ENCODE measurements around the gene ARID4B.
"Not testable (repeated sequence)": the region's sequence is repeated elsewhere in the genome, so short reads cannot be mapped to it uniquely, and the experiment has no call there.

Gene ARID4B, protein sequence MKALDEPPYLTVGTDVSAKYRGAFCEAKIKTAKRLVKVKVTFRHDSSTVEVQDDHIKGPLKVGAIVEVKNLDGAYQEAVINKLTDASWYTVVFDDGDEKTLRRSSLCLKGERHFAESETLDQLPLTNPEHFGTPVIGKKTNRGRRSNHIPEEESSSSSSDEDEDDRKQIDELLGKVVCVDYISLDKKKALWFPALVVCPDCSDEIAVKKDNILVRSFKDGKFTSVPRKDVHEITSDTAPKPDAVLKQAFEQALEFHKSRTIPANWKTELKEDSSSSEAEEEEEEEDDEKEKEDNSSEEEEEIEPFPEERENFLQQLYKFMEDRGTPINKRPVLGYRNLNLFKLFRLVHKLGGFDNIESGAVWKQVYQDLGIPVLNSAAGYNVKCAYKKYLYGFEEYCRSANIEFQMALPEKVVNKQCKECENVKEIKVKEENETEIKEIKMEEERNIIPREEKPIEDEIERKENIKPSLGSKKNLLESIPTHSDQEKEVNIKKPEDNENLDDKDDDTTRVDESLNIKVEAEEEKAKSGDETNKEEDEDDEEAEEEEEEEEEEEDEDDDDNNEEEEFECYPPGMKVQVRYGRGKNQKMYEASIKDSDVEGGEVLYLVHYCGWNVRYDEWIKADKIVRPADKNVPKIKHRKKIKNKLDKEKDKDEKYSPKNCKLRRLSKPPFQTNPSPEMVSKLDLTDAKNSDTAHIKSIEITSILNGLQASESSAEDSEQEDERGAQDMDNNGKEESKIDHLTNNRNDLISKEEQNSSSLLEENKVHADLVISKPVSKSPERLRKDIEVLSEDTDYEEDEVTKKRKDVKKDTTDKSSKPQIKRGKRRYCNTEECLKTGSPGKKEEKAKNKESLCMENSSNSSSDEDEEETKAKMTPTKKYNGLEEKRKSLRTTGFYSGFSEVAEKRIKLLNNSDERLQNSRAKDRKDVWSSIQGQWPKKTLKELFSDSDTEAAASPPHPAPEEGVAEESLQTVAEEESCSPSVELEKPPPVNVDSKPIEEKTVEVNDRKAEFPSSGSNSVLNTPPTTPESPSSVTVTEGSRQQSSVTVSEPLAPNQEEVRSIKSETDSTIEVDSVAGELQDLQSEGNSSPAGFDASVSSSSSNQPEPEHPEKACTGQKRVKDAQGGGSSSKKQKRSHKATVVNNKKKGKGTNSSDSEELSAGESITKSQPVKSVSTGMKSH (N-terminal part only)

DNA sequence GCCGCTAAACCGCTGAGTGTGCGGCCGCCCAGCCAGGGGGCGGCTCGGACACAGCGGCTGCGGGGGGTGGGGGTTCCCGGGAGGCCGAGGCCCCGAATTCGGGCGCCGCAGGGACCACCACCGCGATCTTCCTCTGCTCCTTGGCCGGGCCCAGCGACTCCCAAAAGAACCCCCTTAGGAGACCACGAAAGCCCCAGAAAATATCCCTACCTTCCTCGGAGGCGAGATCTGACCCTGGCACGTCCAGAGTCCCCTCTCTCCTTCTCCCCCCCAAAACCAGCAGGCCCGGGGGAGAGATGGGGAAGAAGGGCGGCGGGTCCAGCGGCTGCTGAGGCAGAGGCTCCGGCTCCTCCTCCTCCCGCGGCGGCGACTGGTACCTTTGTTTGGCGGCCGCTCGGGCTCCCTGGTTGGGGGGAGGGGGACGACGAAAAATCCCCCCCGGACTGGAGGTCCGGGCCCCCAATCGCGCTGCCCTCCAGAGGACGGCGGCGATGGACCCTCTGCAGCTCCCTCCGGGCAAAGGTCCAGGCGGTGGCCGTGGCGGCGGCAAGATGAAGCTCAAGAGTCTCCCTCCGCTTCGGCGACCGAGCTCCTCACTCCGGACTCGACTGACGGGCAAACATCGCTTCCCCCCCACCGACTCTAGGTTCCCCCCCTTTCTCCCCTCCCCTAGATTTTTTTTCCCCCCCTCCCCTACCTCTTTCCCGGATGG, at the start of gene ARID4B:
Gene ARID4B, minus strand, starts transcription at position 621 of the 712 bp plus-strand sequence. CDS start 1,260 bp downstream, outside the sequence.
- peak in 1 of 2 donors; percentile 75 for DNase-seq
- peak; percentile 13 for ATAC-seq

DNA sequence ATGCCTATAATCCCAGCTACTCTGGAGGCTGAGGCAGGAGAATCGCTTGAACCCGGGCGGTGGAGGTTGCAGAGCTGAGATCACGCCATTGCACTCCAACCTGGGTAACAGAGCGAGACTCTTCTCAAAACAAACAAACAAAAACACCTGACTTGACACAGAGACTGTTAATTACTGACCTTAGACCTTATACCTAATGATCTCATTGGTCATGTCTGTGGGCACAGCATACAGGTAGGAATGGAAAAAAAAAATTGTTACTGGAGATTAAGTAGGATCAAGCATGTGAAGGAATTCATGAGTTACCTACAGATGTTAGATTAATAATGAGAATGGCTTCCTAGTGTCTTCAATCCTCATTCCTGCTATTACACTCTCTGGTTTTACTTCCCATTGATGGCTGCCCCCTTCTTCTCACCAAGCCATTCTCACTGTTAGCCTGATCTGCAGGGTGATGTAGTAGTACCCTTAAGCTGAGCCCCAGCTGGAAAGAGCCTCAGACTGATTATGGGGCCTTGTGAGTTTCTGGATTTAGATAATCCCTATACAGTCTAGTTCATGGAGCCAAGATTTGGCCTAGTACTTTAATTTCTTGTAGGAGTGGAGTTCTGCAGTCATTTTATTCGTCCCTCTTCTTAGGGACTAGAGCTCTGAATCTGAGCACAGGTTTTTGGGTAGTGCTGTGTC, 48.1 kb upstream of the ARID4B start:
- no peak for ATAC-seq
- no peak for DNase-seq
- Mint-ChIP-seq H3K9me3 (no peaks in the 10 kb centered on the region), H3K27me3 (no peaks in the 10 kb centered on the region), H3K4me3 (no peak overlapping the region), H3K4me1 (peaks cover 6% of the 10 kb centered on the region), H3K27ac (peak overlapping the region in 1 of 2 donors; percentile 92)

More for the DNA sequence above, at the start of gene ARID4B:
- Mint-ChIP-seq H3K27ac (peak within 1 kb of the TSS; percentile 95 to 100), H3K27me3 (no peaks in the 10 kb centered on the region), H3K4me3 (peak within 1 kb of the TSS; percentile 98 to 99), H3K4me1 (peaks cover 15% of the 10 kb centered on the region), H3K9me3 (no peaks in the 10 kb centered on the region)

DNA sequence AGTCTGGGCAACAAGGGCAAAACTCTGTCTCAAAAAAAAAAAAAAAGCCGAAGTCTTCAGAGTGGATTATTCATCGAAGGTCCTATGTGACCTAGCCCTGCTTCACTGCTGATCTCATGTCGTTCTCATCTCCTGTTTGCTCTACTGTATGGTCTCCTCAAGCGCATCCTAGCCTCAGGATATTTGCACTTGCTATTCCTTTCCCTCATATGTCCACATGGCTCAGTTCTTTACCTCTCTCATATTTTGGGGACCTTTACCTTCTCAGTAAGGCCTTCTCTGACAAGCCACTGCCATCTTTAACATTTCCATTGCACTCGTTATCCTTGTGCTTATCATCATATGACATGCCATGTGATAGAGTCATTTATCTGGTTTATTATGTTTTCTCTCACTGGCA, 41.8 kb upstream of the ARID4B start:
- Mint-ChIP-seq H3K27me3 (no peaks in the 10 kb centered on the region), H3K4me3 (no peak overlapping the region), H3K4me1 (peaks cover 33% of the 10 kb centered on the region), H3K9me3 (no peaks in the 10 kb centered on the region), H3K27ac (no peak overlapping the region)
- DNase-seq, result no peak
- no peak for ATAC-seq

DNA sequence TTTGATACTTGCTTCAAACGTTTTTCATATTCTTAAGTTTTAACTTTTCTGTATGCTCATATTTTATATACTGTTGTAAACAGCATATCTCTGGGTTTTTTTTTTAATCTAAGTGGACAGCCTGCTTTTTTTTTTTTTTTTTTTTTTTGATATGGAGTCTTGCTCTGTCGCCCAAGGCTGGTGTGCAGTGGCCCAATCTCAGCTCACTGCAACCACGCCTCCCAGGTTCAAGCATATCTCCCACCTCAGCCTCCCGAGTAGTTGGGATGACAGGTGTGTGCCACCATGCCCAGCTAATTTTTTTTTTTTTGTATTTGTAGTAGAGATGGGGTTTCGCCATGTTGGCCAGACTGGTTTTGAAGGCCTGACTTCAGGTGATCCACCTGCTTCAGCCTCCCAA, 40.4 kb upstream of the ARID4B start:
- peaks cover 27% of the 10 kb centered on the region for H3K4me1 Mint-ChIP-seq
- DNase-seq (no peak), ATAC-seq (no peak)
- H3K9me3 Mint-ChIP-seq, result no peaks in the 10 kb centered on the region
- H3K4me3 Mint-ChIP-seq, result peak overlapping the region; percentile 98 to 99
- H3K27me3 Mint-ChIP-seq, result no peaks in the 10 kb centered on the region
- H3K27ac Mint-ChIP-seq, result no peak overlapping the region

DNA sequence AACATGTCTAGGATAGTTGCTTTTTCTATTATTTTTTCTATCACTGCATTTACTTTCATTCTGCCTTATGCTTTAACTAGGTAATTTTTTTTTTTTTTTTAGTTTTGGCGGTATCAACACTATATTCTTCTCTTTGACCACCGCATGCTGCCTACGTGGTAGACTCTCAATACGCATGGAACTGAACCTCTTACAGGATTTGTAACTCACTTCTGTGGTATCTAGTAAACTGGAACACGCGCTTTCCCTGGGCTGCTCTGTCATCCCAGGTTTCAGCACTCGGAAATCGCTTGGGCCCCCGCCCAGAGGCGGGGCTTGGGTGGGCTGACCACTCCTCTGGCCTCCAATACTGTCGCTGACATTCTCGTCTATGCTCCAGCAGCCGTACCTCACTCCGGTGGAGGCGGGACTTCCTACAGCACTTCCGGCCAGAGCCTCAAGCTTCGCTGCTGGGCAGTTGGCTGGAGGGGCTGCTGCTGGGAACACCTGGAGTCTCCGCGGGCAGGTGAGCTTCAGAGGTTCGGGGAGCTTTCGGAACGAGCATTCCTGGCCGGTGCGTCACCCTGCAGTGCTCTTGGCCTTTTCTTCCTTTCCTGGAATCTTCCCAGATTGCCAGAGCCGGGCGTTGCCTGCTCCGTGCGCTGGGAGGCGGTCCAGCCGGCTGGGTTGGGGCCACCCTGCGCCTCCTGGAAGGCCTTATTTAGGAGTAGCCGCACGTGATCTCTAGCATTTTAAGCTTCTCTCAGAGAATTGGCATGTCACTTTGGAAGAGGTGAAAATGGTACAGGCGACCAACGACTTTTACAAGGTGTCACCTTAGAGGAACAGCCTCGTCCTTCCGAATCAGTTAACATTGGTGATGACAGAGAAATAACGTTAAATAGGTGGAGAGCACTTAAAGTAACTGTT, 39.3 kb upstream of the ARID4B start, which contains the start of gene TBCE:
Gene TBCE, plus strand, starts transcription at position 428 of the 909 bp plus-strand sequence. CDS start 12,623 bp downstream, outside the sequence.
- Mint-ChIP-seq H3K4me3 (peak within 1 kb of the TSS; percentile 98 to 99), H3K27ac (peak within 1 kb of the TSS; percentile 86 to 97), H3K27me3 (no peaks in the 10 kb centered on the region), H3K9me3 (no peaks in the 10 kb centered on the region), H3K4me1 (peaks cover 27% of the 10 kb centered on the region)
- DNase-seq (peak; percentile 72 to 86), ATAC-seq (peak; percentile 99)

DNA sequence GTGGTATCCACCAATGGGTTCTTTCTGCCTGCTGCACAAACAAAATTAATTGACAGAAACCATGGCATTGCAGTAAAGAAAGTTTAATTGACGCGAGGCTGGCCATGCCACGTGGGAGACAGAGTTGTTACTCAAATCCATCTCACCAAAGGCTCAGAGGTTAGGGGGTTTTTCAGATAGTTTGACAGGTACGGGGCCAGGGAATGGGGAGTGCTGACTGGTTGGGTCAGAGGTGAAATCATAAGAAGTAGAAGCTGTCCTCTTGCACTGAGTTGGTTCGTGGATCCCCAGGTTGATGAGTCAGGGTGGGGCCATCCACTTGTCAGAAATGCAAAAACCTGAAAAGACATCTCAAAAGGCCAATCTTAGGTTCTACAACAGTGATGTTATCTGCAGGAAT, 38.3 kb upstream of the ARID4B start:
- ATAC-seq (peak; percentile 80), DNase-seq (peak; percentile 15 to 65)
- H3K4me1 Mint-ChIP-seq, result peaks cover 27% of the 10 kb centered on the region
- H3K27ac Mint-ChIP-seq, result peak overlapping the region in 1 of 2 donors; percentile 86
- no peaks in the 10 kb centered on the region for H3K9me3 Mint-ChIP-seq
- H3K4me3 Mint-ChIP-seq, result peak overlapping the region; percentile 98 to 99
- H3K27me3 Mint-ChIP-seq, result no peaks in the 10 kb centered on the region

DNA sequence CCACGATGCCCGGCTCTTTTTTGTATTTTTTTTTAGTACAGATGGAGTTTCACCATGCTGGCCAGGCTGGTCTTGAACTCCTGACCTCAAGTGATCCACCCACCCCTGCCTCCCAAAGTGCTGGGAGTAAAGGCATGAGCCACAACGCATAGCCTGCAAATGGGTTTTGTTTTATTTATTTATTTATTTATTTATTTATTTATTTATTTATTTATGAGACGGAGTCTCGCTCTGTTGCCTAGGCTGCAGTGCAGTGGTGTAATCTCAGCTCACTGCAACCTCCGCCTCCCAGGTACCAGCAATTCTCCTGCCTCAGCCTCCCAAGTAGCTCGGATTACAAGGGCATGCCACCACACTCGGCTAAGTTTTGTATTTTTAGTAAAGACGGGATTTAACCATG, 36.2 kb upstream of the ARID4B start:
- H3K4me1 Mint-ChIP-seq, result peaks cover 27% of the 10 kb centered on the region
- ATAC-seq, H3K27me3 Mint-ChIP-seq, H3K9me3 Mint-ChIP-seq, H3K4me3 Mint-ChIP-seq, H3K27ac Mint-ChIP-seq, DNase-seq: not testable (repeated sequence)

DNA sequence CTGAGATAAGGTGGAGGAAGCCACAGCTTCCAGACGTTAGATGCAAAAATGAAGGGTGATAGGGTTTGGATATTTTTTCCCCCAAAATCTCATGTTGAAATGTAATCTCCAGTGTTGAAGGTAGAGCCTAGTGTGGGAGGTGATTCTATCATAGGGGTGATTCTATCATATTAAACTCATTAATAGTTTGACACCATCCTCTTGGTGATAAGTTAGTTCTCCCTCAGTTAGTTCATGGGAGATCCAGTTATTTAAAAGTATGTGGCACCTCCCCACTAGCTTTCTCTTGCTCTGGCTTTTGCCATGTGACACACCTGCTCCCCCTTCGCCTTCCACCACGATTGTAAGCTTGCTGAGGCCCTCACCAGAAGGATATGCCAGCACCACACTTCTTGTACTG, 30.9 kb upstream of the ARID4B start:
- H3K27me3 Mint-ChIP-seq, result peaks cover 10% of the 10 kb centered on the region
- no peak overlapping the region for H3K4me3 Mint-ChIP-seq
- no peaks in the 10 kb centered on the region for H3K4me1 Mint-ChIP-seq
- H3K9me3 Mint-ChIP-seq, result no peaks in the 10 kb centered on the region
- no peak for DNase-seq
- no peak for ATAC-seq
- no peak overlapping the region for H3K27ac Mint-ChIP-seq

DNA sequence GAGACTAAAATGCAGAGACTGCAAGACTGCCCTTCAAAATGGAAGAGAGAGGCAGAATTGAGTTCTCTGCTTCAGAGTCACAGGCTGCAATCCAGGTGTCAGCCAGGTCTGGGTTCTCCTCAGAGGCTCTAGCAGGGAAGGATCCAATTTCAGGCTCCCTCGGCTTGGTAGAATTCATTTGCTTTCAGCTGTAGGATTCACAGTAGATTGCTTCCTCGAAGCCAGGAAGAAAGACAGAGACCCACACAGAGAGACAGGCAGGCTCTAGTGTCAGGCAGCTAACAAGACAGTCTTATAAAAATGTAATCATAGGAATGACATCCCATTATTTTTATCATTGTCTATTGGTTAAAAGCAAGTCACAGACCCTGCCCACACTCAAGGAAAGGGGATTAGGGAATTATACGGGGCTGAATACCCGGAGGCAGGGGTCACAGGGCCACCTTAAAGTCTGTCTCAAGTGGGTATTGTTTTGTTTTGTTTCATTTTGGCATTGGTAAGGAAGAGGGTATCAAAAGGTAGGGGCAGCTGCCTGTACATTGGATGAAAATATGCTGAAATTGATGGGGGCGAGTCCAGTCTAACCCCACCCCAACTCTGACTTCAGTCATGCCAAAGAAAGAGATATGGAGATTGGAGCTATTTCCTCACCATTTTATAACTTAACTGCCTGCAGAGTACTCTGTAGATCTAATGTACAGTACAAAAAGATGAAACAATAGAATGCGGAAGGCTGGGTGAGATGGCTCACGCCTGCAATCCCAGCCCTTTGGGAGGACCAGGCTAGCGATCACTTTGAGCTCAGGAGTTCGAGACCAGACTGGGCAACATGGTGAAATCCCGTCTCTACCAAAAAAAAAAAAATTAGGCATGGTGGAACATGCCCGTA, 29.8 kb upstream of the ARID4B start:
- no peak overlapping the region for H3K4me3 Mint-ChIP-seq
- no peaks in the 10 kb centered on the region for H3K9me3 Mint-ChIP-seq
- no peak overlapping the region for H3K27ac Mint-ChIP-seq
- ATAC-seq, result no peak
- H3K4me1 Mint-ChIP-seq, result no peaks in the 10 kb centered on the region
- peaks cover 10% of the 10 kb centered on the region for H3K27me3 Mint-ChIP-seq
- DNase-seq, result no peak

DNA sequence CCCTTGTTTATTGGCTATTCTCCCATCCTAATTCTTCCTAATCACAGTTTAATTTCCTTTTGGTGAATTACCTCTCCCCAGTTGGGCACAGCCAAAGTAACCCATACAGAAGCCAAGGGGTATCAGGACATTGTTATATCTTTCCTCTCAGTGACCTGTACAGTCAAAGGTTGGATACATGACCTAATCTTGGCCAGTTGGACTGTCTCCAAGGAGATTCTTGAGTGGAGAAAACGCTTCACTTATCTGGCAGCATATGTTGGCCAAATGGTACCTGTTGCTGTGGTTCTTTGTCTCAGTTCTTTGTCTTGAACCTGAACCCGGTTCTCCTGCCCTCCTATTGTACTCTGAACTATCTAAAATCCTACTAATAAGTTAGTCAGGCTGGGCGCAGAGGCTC, 23.9 kb upstream of the ARID4B start:
- DNase-seq (no peak), ATAC-seq (no peak)
- Mint-ChIP-seq H3K27me3 (peaks cover 2% of the 10 kb centered on the region), H3K27ac (no peak overlapping the region), H3K4me1 (no peaks in the 10 kb centered on the region), H3K4me3 (no peak overlapping the region), H3K9me3 (no peaks in the 10 kb centered on the region)

DNA sequence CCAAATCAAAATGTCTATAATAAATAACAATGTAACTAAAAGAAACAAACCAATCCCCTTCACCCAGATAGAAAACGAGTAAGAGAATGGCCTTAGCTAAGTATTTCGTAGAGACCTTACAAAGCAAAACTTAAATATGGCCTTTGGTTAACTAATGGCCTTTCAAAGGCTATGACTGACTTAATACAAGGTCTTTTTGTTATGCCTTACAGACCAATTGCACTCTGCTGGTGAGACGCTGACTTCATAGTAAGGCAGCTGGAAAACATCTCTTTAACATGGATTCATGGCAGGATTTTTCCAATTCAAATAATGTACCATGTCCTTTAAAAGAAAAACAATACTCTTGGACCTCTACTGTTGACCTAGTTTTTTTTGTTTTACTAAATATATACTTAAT, 23.5 kb upstream of the ARID4B start:
- DNase-seq, result no peak
- H3K4me1 Mint-ChIP-seq, result no peaks in the 10 kb centered on the region
- H3K4me3 Mint-ChIP-seq, result no peak overlapping the region
- no peaks in the 10 kb centered on the region for H3K27me3 Mint-ChIP-seq
- H3K9me3 Mint-ChIP-seq, result no peaks in the 10 kb centered on the region
- no peak overlapping the region for H3K27ac Mint-ChIP-seq
- no peak for ATAC-seq

DNA sequence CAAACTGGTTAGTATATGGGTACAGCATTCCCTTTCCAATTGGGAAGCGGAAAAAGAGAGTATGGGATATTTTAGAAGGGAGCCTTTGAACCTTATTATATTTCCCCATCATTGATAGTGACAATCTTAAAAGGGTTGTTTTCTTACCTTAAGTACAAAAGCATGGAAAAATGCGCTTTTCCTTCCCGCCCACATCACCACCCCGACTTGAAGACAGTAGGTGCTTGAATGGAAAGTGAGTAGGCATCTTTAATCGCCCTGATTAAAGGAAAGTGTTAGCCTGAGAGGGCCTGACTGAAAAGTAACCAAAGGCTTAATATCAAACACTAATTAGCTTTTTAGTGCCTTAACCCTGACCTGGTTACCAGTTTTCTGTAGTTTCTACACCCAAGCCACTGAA, 15.7 kb upstream of the ARID4B start:
- no peaks in the 10 kb centered on the region for H3K27me3 Mint-ChIP-seq
- no peak overlapping the region for H3K4me3 Mint-ChIP-seq
- H3K27ac Mint-ChIP-seq, result no peak overlapping the region
- H3K9me3 Mint-ChIP-seq, result no peaks in the 10 kb centered on the region
- peaks cover 9% of the 10 kb centered on the region for H3K4me1 Mint-ChIP-seq
- ATAC-seq (no peak), DNase-seq (no peak)

DNA sequence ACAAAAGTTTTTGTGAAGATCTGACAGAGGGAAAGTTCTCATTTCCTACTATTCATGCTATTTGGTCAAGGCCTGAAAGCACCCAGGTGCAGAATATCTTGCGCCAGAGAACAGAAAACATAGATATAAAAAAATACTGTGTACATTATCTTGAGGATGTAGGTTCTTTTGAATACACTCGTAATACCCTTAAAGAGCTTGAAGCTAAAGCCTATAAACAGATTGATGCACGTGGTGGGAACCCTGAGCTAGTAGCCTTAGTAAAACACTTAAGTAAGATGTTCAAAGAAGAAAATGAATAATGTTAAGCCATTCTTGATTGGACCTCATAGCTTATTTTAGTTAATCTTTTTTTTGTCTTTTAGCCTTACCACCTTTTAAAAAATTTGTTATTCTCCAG, 14.5 kb upstream of the ARID4B start:
- no peaks in the 10 kb centered on the region for H3K27me3 Mint-ChIP-seq
- no peak overlapping the region for H3K27ac Mint-ChIP-seq

More for the DNA sequence above, 14.5 kb upstream of the ARID4B start:
- DNase-seq (no peak), ATAC-seq (no peak)
- Mint-ChIP-seq H3K9me3 (no peaks in the 10 kb centered on the region), H3K4me3 (no peak overlapping the region), H3K4me1 (peaks cover 9% of the 10 kb centered on the region)
